GM10266 (cell line): Measurements from ENCODE around the gene KCNE3.

Source experiments
- DNase-seq: peaks from one replicate; pipeline ENCODE4 v3.0.0; 2012; ENCODE audit errors: extremely low spot score
- CTCF ChIP-seq: IDR thresholded peaks from 2 replicates; pipeline ENCODE4 v1.5.1; 2012; ENCODE audit warnings: mild to moderate bottlenecking, low read depth; ENCODE audit not compliant: control insufficient read depth, insufficient read depth; ENCODE audit errors: missing control alignments

Gene KCNE3

DNA sequence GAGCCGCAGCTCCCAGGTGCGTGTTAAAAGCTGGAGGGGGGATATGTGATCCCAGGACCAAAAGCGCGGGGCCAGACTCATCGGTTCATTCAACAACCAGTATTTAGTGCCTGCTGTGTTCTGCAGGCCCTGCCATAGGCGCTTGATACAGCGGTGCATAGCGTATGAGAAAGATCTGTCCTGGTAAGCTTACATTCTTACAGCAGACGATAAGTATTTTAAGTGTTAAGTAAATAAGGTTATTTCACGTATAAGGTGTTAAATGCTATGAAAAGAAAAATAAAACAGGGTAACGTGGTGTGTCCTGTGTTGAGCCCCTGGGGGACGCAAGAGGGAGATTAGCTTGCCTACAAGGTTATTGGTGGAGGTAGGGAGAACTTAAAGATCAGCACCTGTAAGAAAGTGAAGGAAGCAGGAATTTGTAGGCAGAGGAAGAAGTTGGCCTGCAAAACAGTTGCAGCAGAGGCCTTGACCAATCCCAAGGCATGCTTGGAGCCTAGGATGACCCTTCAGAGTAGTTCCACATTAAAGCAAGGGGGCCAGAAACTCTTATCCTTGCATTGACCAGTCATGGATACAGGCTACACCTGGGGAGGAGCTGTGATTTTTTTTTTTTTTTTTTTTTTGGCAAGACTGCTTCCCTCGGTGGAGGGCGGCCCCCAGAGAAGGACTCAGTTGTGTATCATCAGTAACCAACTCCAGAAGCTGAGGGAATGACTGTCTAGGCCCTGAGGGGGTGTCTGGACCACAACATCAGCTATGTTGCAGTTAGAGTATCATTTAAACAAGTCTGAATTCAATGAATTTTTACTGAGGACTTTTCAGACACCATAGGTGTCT lies 26.7 kb upstream of the KCNE3 start:
- no peak for DNase-seq
- no peak for TF ChIP-seq CTCF

- peak; percentile 94 for DNase-seq
- no peak for TF ChIP-seq CTCF
These were observed 25.8 kb upstream of the KCNE3 start, which contains the start of gene LIPT2 for GRCh38 chr11:74492974-74493790. LIPT2 (minus strand) TSS chr11:74493724; CDS start chr11:74493703, 21 bp downstream.

DNA sequence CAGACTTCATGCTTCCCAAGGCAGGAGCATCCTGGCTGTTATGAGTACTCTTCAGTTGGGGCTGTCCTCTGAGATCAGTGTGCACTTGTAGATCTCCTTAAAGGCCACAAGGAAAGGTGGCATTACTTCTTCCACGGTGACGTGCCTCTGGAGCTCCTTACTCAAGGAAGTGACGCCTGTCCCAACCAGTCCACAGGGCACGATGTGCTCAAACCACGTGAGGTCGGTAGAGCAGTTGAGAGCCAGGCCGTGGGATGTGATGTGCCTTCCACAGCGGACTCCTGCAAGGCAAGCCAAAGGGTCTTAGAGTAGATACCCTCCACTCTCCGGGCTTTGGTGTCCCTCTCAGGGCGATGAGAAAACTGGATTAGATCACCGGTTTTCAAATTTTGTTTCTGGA lies 24.7 kb upstream of the KCNE3 start:
- DNase-seq = no peak
- no peak for TF ChIP-seq CTCF

DNA sequence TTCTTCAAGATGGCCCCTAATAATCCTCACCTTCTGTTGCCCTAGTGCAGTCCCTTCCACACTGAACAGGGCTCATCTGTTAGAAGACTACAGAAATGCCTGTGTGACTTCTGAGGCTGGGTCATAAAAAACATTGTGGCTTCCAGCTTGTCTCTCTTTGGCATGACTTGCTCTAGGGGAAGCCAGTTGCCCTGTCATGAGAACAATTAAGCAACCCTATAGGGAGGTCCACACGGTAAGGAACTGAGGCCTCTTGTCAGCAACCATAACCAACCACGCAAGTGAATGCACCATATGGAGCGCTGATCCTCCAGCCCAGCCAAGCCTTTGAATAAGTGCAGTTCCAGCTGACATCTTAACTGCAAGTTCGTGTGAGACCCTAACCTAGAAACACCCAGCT lies 23.6 kb upstream of the KCNE3 start:
- DNase-seq = no peak
- no peak for TF ChIP-seq CTCF

DNA sequence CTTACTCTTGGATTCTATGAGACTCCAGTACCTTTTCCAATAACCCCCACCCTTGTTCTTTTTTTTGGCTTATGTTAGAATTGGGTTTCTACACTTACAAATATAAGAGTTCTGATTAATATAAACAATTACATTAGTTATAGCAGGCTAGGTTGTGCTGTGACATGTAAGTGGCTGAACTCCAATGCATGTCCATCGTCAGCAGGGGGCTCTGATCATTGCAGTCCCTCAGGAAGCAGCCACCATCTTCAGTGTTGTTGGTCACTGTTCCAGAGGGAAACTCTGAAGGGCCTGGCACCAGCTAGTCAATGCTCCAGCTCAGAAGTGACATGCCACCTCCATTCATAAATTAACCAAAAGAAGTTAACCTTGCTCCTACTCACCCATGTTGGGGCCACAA lies 20.5 kb upstream of the KCNE3 start:
- no peak for DNase-seq
- TF ChIP-seq CTCF = peak; percentile 29

GRCh38 chr11:74485868-74486267 lies 18.5 kb upstream of the KCNE3 start:
- no peak for TF ChIP-seq CTCF
- DNase-seq = no peak
